Measurements from ENCODE around the gene KCNJ15.

Gene KCNJ15

DNA sequence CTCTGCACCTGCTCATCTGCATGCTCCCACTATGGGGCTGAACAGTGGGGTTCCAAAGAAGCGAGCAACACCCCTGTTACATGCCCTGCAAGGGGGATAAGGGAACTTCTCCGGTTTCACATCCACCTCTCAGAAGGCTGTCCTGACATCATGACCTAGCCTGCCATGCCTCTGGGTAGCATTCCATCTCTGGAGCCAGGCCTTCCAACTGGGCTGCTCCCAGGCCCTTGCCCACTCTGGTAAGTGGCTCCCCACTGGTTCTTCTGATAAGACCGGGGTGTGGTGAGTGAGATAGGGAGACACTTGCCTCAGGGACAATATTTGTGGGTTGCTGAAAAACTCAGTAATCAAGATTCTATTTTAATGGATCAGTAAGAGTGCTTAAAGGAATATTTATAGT, 57.8 kb downstream of the KCNJ15 start:
- no peak for TF ChIP-seq CTCF (IDR thresholded peaks at IDR 0.05)

GRCh38 chr21:38315122-38315521, 58.3 kb downstream of the KCNJ15 start:
- no peak for TF ChIP-seq CTCF (IDR thresholded peaks at IDR 0.05)

DNA sequence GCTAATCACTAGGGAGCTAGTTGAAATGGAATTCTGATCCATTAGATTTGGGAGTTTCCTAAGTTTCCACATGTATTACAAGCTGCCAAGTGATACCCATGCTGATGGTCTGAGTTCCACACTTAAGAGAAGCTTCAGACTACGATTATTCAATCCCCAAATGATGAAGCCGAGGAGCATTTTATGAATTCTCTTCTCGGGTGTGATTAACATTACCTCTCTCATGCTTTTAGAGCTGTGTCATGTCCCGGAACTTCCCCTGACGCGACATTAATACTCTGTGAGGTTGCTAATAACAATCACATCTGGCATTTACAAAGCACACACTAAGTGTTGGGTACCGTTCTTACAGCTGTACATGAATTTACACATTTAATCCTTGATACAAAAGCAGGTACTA, 63.0 kb downstream of the KCNJ15 start:
- TF ChIP-seq CTCF (IDR thresholded peaks at IDR 0.05): no peak

DNA sequence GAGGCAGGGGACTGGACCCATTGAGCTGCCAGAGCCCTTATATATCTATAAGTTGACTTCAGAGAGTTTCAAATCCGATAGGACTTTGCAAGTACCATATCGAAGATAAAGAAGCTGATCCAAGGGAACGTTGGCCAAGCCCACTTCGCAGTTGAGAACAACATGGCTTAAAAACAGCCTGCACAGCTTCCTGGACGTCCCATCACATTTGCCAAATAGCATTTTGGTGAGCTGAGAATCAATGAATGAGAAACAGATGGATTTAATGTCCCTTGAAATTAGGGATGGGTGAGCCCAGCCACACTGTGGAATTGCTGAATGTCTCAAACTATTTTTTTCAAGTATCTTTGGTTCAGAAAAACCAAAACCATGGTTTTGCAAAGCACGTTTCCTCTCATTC, 64.8 kb downstream of the KCNJ15 start:
- no peak for TF ChIP-seq CTCF (IDR thresholded peaks at IDR 0.05)

- TF ChIP-seq CTCF (IDR thresholded peaks at IDR 0.05): no peak
These were observed 65.6 kb downstream of the KCNJ15 start for GRCh38 chr21:38322311-38322950.

GRCh38 chr21:38323721-38324531, 67.1 kb downstream of the KCNJ15 start:
- no peak for TF ChIP-seq CTCF (IDR thresholded peaks at IDR 0.05)

DNA sequence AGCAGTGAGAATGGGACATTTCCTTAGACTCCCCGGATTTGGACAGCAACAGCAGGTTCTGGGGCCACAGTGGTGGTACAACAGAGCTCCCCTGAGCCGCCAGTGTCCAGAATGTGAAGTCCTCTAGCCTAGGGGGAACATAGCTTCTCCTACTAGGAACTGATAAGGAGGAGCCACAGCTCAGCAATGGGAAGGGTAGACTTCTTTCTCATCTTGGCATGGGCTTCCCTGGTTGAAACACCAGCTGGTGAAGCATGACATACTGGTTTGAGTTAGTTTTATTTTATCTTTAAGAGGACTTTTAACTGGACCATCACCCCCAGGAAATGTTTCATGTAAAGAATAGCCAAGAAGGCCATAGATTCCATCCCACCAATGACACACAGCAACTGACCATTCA, 68.4 kb downstream of the KCNJ15 start:
- TF ChIP-seq CTCF (IDR thresholded peaks at IDR 0.05): no peak
